ENCODE measurements around the gene KCNH5.
"Not testable (repeated sequence)": the region's sequence is repeated elsewhere in the genome, so short reads cannot be mapped to it uniquely, and the experiment has no call there.

The KCNH5 gene

DNA sequence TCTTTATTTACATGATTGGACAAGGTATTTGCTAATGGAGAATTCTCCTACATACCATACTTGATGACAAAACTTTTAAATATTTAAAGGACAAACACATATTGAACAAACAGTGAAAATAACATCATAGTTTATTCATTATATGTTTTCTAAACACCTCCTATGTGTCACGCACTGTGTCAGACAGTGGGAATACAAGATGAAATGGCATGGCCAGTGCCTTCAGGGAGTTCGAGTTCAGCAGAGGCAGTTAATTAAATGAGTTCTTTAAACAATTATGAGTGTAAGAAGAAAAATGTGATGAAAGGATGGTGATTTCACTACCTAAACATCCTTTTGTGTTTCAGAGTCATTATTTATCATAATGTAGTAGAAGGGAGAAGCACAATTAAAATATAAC lies 159.8 kb downstream of the KCNH5 start:
- in situ Hi-C loops (cut with MboI; ENCODE audit: low sequenced_read_pairs, unreplicated experiment), result no loop called here
- DNase-seq (ENCODE audit: low spot score), result no peak
- TF ChIP-seq, protein P1, sequence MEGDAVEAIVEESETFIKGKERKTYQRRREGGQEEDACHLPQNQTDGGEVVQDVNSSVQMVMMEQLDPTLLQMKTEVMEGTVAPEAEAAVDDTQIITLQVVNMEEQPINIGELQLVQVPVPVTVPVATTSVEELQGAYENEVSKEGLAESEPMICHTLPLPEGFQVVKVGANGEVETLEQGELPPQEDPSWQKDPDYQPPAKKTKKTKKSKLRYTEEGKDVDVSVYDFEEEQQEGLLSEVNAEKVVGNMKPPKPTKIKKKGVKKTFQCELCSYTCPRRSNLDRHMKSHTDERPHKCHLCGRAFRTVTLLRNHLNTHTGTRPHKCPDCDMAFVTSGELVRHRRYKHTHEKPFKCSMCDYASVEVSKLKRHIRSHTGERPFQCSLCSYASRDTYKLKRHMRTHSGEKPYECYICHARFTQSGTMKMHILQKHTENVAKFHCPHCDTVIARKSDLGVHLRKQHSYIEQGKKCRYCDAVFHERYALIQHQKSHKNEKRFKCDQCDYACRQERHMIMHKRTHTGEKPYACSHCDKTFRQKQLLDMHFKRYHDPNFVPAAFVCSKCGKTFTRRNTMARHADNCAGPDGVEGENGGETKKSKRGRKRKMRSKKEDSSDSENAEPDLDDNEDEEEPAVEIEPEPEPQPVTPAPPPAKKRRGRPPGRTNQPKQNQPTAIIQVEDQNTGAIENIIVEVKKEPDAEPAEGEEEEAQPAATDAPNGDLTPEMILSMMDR (IDR thresholded peaks at IDR 0.05; ENCODE audit: borderline replicate concordance, control extremely low read depth, extremely low read depth, insufficient read depth, missing control alignments), result no peak

GRCh38 chr14:62882967-62883366 lies 162.3 kb downstream of the KCNH5 start:
- in situ Hi-C loops (cut with MboI; ENCODE audit: low sequenced_read_pairs, unreplicated experiment), result no loop called here

DNA sequence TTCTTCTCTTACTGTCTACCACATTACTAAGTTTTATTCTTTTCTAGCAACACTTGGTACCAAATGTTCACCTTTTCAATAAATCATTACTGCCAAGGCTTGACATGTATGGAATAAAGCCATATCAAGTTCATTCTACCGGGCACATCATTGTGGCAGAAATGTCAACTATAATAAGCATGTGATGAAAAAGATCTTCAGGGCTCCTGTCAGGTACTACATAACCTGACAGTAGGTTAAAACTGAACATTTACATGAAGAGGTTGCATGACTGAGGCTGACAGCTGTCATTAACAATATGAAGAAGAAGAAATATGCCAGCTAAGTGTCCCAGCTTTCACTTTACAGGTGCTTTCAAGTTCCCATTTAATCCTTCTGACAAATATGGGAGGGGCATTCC lies 178.9 kb downstream of the KCNH5 start:
- in situ Hi-C loops (cut with MboI; ENCODE audit: low sequenced_read_pairs, unreplicated experiment), result no loop called here
- DNase-seq (ENCODE audit: low spot score), result no peak
- TF ChIP-seq, protein P1 (IDR thresholded peaks at IDR 0.05; ENCODE audit: borderline replicate concordance, control extremely low read depth, extremely low read depth, insufficient read depth, missing control alignments), result no peak

More at GRCh38 chr14:62882967-62883366, 162.3 kb downstream of the KCNH5 start:
- TF ChIP-seq, protein P1 (IDR thresholded peaks at IDR 0.05; ENCODE audit: borderline replicate concordance, control extremely low read depth, extremely low read depth, insufficient read depth, missing control alignments), result no peak
- DNase-seq (ENCODE audit: low spot score), result no peak

GRCh38 chr14:62864588-62864987 lies 180.7 kb downstream of the KCNH5 start:
- no peak for DNase-seq (ENCODE audit: low spot score)
- in situ Hi-C loops (cut with MboI; ENCODE audit: low sequenced_read_pairs, unreplicated experiment), result no loop called here
- TF ChIP-seq, protein P1 (IDR thresholded peaks at IDR 0.05; ENCODE audit: borderline replicate concordance, control extremely low read depth, extremely low read depth, insufficient read depth, missing control alignments), result no peak

- in situ Hi-C loops (cut with MboI; ENCODE audit: low sequenced_read_pairs, unreplicated experiment), result not testable (repeated sequence)
These were observed 187.2 kb downstream of the KCNH5 start for GRCh38 chr14:62858011-62858410.

GRCh38 chr14:62854951-62855350 lies 190.3 kb downstream of the KCNH5 start:
- no peak for DNase-seq (ENCODE audit: low spot score)
- in situ Hi-C loops (cut with MboI; ENCODE audit: low sequenced_read_pairs, unreplicated experiment), result no loop called here
- TF ChIP-seq, protein P1 (IDR thresholded peaks at IDR 0.05; ENCODE audit: borderline replicate concordance, control extremely low read depth, extremely low read depth, insufficient read depth, missing control alignments), result no peak

More at GRCh38 chr14:62858011-62858410, 187.2 kb downstream of the KCNH5 start:
- DNase-seq (ENCODE audit: low spot score), result not testable (repeated sequence)

DNA sequence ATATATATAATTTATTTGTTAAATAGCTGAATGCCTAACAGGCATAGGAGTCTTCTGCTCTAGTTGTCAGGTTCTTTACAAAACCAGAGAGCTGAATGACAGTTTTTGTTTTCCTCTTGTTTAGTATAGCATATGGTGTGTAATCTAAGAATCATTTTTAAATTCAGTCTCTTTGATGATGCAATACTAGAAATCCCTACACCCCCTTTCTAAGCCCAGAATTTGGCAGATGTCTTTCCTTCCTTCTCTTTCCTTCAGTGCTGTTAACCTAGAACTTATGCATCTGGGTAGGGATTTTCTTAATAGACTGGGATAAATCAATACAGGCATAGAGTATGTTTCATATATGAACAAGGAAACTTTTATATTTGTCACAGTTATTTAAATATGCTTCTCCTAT lies 198.1 kb downstream of the KCNH5 start:
- no peak for DNase-seq (ENCODE audit: low spot score)
- TF ChIP-seq, protein P1 (IDR thresholded peaks at IDR 0.05; ENCODE audit: borderline replicate concordance, control extremely low read depth, extremely low read depth, insufficient read depth, missing control alignments), result no peak
- in situ Hi-C loops (cut with MboI; ENCODE audit: low sequenced_read_pairs, unreplicated experiment), result no loop called here
